ENCODE data around the gene NLRP1. TPM values are rescaled to one million over a fixed set of nuclear protein-coding genes. Genes with fewer than 3 reads are reported as not detected.
"Not testable (repeated sequence)": the region's sequence is repeated elsewhere in the genome, so short reads cannot be mapped to it uniquely, and the experiment has no call there.

NLRP1 gene
- total RNA-seq, 1 donor from 2014 or later: 55.4 TPM

DNA sequence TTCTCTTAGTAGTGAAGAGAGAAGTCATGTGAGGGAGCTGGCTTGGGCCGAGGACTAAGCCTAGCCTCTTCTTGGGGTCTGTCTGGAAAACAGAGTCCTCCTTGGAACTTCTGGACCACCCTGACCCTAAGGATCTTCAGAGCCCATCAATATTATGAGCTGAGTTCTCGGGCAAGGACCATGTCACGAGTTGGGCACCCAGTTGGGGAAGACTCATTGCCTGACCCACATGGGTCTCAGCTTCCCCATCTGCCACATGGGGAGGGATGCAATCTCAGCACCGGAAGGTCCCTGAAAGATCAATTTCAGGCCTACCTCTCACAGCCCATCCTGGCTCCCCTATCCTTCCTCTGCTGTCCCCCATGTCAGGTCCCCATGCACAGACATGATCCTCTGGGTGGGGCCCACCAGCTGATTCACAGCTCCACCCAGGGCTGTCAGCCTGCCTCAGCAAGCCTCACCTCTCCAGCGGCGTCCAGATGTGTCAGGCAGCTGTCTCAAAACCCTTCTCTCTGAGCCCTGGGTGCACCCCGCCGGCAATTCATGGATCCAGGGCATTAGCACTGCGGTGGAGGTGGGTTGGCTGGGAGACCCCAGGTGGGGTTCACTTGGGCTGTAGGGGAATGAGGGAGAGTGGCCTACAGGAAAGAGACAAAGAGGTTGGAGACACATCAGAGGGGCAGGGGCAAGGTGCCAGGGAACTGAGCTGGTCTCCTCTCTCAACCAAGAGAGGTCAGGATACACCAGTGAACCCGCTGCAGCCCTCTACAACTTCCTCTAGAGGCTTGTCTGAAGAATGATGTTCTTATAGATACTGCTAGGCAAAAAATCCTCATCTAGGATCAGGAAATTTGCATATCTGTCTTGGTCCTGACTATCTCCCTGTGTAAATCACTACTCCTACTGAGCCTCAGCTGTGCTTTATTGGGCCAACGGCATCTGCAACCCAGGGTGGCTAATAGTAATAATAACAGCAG lies 1.8 kb downstream of the NLRP1 start:
- no peak overlapping the region for H3K4me3 Mint-ChIP-seq
- peaks cover 3% of the 10 kb centered on the region for H3K4me1 Mint-ChIP-seq

DNA sequence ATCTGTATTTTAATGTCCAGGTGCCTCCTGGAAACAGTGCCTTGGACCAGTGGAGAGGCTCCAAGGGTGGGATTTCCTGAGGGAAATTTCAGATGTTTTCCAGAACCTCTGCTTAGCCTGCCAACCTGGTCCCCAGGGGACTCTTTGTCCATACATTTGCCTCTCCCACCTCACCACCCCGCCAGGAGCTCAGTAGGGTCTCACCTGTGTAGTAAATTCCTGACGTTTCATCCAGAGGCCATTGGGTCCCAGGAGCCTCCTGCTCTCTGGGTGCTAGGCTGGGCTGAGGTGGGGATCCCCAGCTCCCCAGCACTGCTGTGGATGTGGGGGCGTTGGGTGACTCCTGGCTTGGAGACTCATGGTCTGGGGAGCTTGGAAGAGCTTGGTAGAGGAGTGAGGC lies 2.7 kb downstream of the NLRP1 start:
- DNase-seq (ENCODE audit: low read depth, low spot score): no peak
- H3K27me3 Mint-ChIP-seq (ENCODE audit: low read depth): peaks cover 6% of the 10 kb centered on the region
- TF ChIP-seq, protein P1, sequence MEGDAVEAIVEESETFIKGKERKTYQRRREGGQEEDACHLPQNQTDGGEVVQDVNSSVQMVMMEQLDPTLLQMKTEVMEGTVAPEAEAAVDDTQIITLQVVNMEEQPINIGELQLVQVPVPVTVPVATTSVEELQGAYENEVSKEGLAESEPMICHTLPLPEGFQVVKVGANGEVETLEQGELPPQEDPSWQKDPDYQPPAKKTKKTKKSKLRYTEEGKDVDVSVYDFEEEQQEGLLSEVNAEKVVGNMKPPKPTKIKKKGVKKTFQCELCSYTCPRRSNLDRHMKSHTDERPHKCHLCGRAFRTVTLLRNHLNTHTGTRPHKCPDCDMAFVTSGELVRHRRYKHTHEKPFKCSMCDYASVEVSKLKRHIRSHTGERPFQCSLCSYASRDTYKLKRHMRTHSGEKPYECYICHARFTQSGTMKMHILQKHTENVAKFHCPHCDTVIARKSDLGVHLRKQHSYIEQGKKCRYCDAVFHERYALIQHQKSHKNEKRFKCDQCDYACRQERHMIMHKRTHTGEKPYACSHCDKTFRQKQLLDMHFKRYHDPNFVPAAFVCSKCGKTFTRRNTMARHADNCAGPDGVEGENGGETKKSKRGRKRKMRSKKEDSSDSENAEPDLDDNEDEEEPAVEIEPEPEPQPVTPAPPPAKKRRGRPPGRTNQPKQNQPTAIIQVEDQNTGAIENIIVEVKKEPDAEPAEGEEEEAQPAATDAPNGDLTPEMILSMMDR (conservative IDR thresholded peaks at IDR 0.05): no peak
- H3K9me3 Mint-ChIP-seq: peaks cover 4% of the 10 kb centered on the region
- H3K27ac Mint-ChIP-seq (ENCODE audit: unreplicated experiment): no peak overlapping the region
- H3K36me3 Mint-ChIP-seq (ENCODE audit: low read depth): no peaks in the 10 kb centered on the region
- H3K4me1 Mint-ChIP-seq: no peaks in the 10 kb centered on the region
- H3K4me3 Mint-ChIP-seq: no peak overlapping the region

More for the DNA sequence above, 1.8 kb downstream of the NLRP1 start:
- Mint-ChIP-seq H3K9me3 (no peaks in the 10 kb centered on the region), H3K36me3 (ENCODE audit: low read depth) (no peaks in the 10 kb centered on the region), H3K27me3 (ENCODE audit: low read depth) (no peaks in the 10 kb centered on the region), H3K27ac (ENCODE audit: unreplicated experiment) (peak overlapping the region; percentile 57)
- DNase-seq (ENCODE audit: low read depth, low spot score): no peak
- TF ChIP-seq, protein P1 (conservative IDR thresholded peaks at IDR 0.05): no peak

DNA sequence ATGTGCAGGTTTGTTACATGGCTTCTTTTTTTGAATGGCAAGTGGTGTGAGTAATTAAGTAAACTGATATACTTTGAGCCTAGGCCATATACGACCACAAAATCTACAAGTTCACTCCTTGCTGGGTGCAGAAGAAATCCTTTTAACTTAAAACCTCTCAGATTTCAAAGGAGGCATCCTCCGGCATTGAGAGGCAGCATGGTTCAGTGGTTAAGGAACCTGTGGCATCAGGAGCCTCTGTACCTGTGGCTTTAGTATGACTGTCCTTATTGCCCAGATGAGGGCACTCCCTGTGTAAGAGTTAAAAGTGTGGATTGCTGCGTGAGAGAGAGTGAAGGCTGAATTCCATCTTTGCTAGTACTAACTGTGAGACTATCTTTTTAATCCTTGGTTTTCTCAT lies 3.3 kb downstream of the NLRP1 start:
- peaks cover 13% of the 10 kb centered on the region for H3K27me3 Mint-ChIP-seq (ENCODE audit: low read depth)
- H3K27ac Mint-ChIP-seq (ENCODE audit: unreplicated experiment): no peak overlapping the region

DNA sequence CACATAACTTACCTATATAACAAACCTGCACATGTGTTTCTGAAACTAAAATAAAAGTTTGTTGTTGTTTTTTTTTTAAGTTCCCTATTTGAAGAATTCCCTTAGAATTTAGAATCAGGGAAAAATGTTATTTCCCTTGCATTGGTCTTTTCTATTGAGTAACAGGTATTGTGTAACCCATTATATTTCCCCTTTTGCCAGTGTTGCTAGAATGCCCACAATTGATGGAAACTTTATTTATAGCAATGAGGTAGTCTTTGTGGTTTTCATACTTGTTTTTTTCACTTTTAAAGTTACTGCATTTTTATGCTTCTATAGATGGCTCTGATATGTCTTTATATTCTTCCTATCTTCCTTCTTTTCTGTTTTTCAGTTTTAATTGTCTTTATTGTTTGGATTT lies 3.9 kb downstream of the NLRP1 start:
- H3K27me3 Mint-ChIP-seq (ENCODE audit: low read depth): peaks cover 19% of the 10 kb centered on the region
- no peaks in the 10 kb centered on the region for H3K4me1 Mint-ChIP-seq
- TF ChIP-seq, protein P1 (conservative IDR thresholded peaks at IDR 0.05): no peak
- no peaks in the 10 kb centered on the region for H3K36me3 Mint-ChIP-seq (ENCODE audit: low read depth)
- no peak for DNase-seq (ENCODE audit: low read depth, low spot score)
- no peak overlapping the region for H3K27ac Mint-ChIP-seq (ENCODE audit: unreplicated experiment)
- H3K4me3 Mint-ChIP-seq: no peak overlapping the region
- peaks cover 4% of the 10 kb centered on the region for H3K9me3 Mint-ChIP-seq

More for the DNA sequence above, 3.3 kb downstream of the NLRP1 start:
- Mint-ChIP-seq H3K4me3 (no peak overlapping the region), H3K36me3 (ENCODE audit: low read depth) (no peaks in the 10 kb centered on the region), H3K4me1 (no peaks in the 10 kb centered on the region), H3K9me3 (peaks cover 4% of the 10 kb centered on the region)
- DNase-seq (ENCODE audit: low read depth, low spot score): no peak
- TF ChIP-seq, protein P1 (conservative IDR thresholded peaks at IDR 0.05): no peak

DNA sequence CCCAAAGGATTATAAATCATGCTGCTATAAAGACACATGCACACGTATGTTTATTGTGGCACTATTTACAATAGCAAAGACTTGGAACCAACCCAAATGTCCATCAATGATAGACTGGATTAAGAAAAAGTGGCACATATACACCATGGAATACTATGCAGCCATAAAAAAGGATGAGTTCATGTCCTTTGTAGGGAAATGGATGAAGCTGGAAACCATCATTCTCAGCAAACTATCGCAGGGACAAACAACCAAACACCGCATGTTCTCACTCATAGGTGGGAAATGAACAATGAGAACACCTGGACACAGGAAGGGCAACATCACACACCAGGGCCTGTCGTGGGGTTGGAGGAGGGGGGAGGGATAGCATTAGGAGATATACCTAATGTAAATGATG lies 5.5 kb downstream of the NLRP1 start:
- peaks cover 23% of the 10 kb centered on the region for H3K27me3 Mint-ChIP-seq (ENCODE audit: low read depth)
- not testable (repeated sequence) for H3K4me1 Mint-ChIP-seq; H3K9me3 Mint-ChIP-seq; H3K4me3 Mint-ChIP-seq; H3K36me3 Mint-ChIP-seq (ENCODE audit: low read depth); DNase-seq (ENCODE audit: low read depth, low spot score); H3K27ac Mint-ChIP-seq (ENCODE audit: unreplicated experiment)

DNA sequence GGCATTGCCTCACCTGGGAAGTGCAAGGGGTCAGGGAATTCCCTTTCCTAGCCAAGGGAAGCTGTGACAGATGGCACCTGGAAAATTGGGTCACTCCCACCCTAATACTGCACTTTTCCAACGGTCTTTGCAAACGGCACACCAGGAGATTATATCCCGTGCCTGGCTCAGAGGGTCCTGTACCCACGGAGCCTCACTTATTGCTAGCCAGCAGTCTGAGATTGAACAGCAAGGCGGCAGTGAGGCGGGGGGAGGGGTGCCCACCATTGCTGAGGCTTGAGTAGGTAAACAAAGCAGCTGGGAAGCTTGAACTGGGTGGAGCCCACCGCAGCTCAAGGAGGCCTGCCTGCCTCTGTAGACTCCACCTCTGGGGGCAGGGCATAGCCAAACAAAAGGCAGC lies 11.3 kb downstream of the NLRP1 start:
- not testable (repeated sequence) for H3K9me3 Mint-ChIP-seq; H3K4me1 Mint-ChIP-seq; H3K27ac Mint-ChIP-seq (ENCODE audit: unreplicated experiment); H3K4me3 Mint-ChIP-seq; H3K36me3 Mint-ChIP-seq (ENCODE audit: low read depth); DNase-seq (ENCODE audit: low read depth, low spot score)
- H3K27me3 Mint-ChIP-seq (ENCODE audit: low read depth): peaks cover 58% of the 10 kb centered on the region
